ENCODE data around the gene ZNF385B. TPM values are rescaled to one million over a fixed set of nuclear protein-coding genes. Genes with fewer than 3 reads are reported as not detected.

The ZNF385B gene
- total and polyA plus RNA-seq, 4 donors: 3.0 to 7.2 (median 3.9) TPM

- no peak for DNase-seq (ENCODE audit: low spot score)
- no peaks in the 10 kb centered on the region for H3K36me3 ChIP-seq (ENCODE audit: control insufficient read depth in 4 of 4, insufficient read depth in 3 of 4, low read depth in 1 of 4, low read length in 3 of 4)
- H3K27ac ChIP-seq (ENCODE audit: low read depth in 1 of 2, low read length in 2 of 2): no peak overlapping the region
- no peaks in the 10 kb centered on the region for H3K9me3 ChIP-seq (ENCODE audit: control insufficient read depth in 4 of 4, low read length in 3 of 4)
- no peaks in the 10 kb centered on the region for H3K4me1 ChIP-seq (ENCODE audit: control insufficient read depth in 4 of 4, insufficient read depth in 4 of 4, low read length in 3 of 4)
- no peak for TF ChIP-seq REST (IDR thresholded peaks at IDR 0.05)
- TF ChIP-seq FOXA1 (IDR thresholded peaks at IDR 0.05): no peak
- no peak for TF ChIP-seq JUND (IDR thresholded peaks at IDR 0.05)
- no peak overlapping the region for H3K4me3 ChIP-seq (ENCODE audit: low read depth in 1 of 3, low read length in 3 of 3)
- no peak overlapping the region for H3K9ac ChIP-seq (ENCODE audit: low read depth in 1 of 2, low read length in 2 of 2)
- H3K27me3 ChIP-seq (ENCODE audit: control insufficient read depth in 4 of 4, insufficient read depth in 4 of 4, low read length in 3 of 4): no peaks in the 10 kb centered on the region
These were observed 14.5 kb upstream of the ZNF385B start for GRCh38 chr2:179875864-179876263.

DNA sequence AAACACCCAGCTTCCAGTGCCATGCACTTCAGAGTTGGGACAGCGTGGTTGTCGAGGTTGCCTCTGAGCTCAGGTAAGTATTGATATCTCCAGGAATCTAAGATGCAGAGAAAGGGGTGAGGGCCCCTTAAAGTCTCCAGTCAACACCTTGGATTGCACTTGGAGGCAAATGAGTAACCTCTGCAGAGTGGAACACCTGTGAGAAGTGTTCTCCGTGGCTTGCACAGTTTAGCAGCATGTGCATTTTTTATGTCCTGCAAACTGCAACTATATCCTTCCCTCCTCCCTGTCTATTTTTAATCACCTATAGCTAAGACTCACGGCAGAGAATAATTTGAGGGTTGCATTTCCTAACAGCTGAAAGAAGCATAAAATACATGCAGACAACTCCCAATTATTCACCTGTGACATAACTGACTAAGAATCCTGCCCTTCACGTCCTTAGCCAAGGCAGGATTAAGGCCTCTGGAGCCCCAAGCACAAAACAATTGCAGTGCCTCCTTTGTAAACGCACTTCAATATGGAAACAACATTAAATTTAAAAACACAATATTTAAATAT, 1.6 kb upstream of the ZNF385B start:
- 83% methylated on average over 6 of the region's 6 CpGs for WGBS

More for the DNA sequence above, 1.6 kb upstream of the ZNF385B start:
- Histone ChIP-seq H3K4me3 (ENCODE audit: low read depth in 1 of 3, low read length in 3 of 3) (no peak overlapping the region), H3K36me3 (ENCODE audit: control insufficient read depth in 4 of 4, insufficient read depth in 3 of 4, low read depth in 1 of 4, low read length in 3 of 4) (no peaks in the 10 kb centered on the region), H3K27me3 (ENCODE audit: control insufficient read depth in 4 of 4, insufficient read depth in 4 of 4, low read length in 3 of 4) (no peaks in the 10 kb centered on the region), H3K27ac (ENCODE audit: low read depth in 1 of 2, low read length in 2 of 2) (no peak overlapping the region), H3K4me1 (ENCODE audit: control insufficient read depth in 4 of 4, insufficient read depth in 4 of 4, low read length in 3 of 4) (peaks cover 0 to 18% (median 10%) of the 10 kb centered on the region in 4 donors), H3K9me3 (ENCODE audit: control insufficient read depth in 4 of 4, low read length in 3 of 4) (no peaks in the 10 kb centered on the region), H3K9ac (ENCODE audit: low read depth in 1 of 2, low read length in 2 of 2) (no peak overlapping the region)
- no peak for DNase-seq (ENCODE audit: low spot score)
- TF ChIP-seq EGR1 (IDR thresholded peaks at IDR 0.05; ENCODE audit: low read depth in 2 of 2) (no peak), TAF1 (conservative IDR thresholded peaks at IDR 0.05) (no peak), HNF4A (conservative IDR thresholded peaks at IDR 0.05) (no peak), GABPA (IDR thresholded peaks at IDR 0.05 in 1 of 2, conservative IDR thresholded peaks at IDR 0.05 in 1 of 2) (no peak), RAD21 (IDR thresholded peaks at IDR 0.05) (no peak), YY1 (IDR thresholded peaks at IDR 0.05) (no peak)
- TF ChIP-seq, protein P1, sequence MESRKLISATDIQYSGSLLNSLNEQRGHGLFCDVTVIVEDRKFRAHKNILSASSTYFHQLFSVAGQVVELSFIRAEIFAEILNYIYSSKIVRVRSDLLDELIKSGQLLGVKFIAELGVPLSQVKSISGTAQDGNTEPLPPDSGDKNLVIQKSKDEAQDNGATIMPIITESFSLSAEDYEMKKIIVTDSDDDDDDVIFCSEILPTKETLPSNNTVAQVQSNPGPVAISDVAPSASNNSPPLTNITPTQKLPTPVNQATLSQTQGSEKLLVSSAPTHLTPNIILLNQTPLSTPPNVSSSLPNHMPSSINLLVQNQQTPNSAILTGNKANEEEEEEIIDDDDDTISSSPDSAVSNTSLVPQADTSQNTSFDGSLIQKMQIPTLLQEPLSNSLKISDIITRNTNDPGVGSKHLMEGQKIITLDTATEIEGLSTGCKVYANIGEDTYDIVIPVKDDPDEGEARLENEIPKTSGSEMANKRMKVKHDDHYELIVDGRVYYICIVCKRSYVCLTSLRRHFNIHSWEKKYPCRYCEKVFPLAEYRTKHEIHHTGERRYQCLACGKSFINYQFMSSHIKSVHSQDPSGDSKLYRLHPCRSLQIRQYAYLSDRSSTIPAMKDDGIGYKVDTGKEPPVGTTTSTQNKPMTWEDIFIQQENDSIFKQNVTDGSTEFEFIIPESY (IDR thresholded peaks at IDR 0.05): no peak
- TF ChIP-seq, protein P2, sequence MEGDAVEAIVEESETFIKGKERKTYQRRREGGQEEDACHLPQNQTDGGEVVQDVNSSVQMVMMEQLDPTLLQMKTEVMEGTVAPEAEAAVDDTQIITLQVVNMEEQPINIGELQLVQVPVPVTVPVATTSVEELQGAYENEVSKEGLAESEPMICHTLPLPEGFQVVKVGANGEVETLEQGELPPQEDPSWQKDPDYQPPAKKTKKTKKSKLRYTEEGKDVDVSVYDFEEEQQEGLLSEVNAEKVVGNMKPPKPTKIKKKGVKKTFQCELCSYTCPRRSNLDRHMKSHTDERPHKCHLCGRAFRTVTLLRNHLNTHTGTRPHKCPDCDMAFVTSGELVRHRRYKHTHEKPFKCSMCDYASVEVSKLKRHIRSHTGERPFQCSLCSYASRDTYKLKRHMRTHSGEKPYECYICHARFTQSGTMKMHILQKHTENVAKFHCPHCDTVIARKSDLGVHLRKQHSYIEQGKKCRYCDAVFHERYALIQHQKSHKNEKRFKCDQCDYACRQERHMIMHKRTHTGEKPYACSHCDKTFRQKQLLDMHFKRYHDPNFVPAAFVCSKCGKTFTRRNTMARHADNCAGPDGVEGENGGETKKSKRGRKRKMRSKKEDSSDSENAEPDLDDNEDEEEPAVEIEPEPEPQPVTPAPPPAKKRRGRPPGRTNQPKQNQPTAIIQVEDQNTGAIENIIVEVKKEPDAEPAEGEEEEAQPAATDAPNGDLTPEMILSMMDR (IDR thresholded peaks at IDR 0.05; ENCODE audit: low read depth, low read length, missing input control): no peak
